Measurements from ENCODE around the gene SSR4. TPM values are rescaled to one million over a fixed set of nuclear protein-coding genes. Genes with fewer than 3 reads are reported as not detected.

Gene SSR4
- polyA plus RNA-seq, 1 experiment, result 598 TPM

DNA sequence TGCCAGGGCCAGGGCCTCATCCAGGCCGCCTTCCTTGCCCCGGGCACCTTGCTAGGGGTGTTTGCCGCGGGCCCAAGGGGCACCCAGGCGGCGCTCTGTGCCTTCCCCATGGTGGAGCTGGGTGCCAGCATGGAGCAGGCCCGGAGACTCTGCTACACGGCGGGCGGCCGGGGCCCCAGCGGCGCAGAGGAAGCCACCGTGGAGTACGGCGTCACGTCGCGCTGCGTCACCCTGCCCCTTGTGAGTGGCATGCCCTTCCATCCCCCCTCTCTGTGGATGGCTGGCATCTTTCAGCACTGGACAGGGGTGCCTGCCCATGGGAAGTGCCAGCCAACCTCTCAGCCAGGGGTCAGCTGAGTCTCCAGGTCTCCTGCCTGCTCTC is 26.8 kb upstream of the SSR4 start:
- ChIA-PET CTCF (interaction anchor here (1.2 to 2.2 kb wide), 3 partner anchors 14 to 185 kb away, joined by 3 to 10 read pairs (median 3); no protein-coding TSS in a partner anchor), POLR2A (no interaction called here)
- DNase-seq (ENCODE audit: low read depth), result no peak
- Histone ChIP-seq H3K27me3 (ENCODE audit: control insufficient read depth, insufficient read depth, low read length) (no peaks in the 10 kb centered on the region), H3K36me3 (ENCODE audit: control insufficient read depth, insufficient read depth, low read length) (no peaks in the 10 kb centered on the region; the same call in 1 of the 2 replicates), H3K4me3 (ENCODE audit: low read depth, low read length) (no peak overlapping the region)
- TF ChIP-seq, protein P1, sequence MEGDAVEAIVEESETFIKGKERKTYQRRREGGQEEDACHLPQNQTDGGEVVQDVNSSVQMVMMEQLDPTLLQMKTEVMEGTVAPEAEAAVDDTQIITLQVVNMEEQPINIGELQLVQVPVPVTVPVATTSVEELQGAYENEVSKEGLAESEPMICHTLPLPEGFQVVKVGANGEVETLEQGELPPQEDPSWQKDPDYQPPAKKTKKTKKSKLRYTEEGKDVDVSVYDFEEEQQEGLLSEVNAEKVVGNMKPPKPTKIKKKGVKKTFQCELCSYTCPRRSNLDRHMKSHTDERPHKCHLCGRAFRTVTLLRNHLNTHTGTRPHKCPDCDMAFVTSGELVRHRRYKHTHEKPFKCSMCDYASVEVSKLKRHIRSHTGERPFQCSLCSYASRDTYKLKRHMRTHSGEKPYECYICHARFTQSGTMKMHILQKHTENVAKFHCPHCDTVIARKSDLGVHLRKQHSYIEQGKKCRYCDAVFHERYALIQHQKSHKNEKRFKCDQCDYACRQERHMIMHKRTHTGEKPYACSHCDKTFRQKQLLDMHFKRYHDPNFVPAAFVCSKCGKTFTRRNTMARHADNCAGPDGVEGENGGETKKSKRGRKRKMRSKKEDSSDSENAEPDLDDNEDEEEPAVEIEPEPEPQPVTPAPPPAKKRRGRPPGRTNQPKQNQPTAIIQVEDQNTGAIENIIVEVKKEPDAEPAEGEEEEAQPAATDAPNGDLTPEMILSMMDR (IDR thresholded peaks at IDR 0.05; ENCODE audit: insufficient read depth, low read depth, low read length), result no peak

DNA sequence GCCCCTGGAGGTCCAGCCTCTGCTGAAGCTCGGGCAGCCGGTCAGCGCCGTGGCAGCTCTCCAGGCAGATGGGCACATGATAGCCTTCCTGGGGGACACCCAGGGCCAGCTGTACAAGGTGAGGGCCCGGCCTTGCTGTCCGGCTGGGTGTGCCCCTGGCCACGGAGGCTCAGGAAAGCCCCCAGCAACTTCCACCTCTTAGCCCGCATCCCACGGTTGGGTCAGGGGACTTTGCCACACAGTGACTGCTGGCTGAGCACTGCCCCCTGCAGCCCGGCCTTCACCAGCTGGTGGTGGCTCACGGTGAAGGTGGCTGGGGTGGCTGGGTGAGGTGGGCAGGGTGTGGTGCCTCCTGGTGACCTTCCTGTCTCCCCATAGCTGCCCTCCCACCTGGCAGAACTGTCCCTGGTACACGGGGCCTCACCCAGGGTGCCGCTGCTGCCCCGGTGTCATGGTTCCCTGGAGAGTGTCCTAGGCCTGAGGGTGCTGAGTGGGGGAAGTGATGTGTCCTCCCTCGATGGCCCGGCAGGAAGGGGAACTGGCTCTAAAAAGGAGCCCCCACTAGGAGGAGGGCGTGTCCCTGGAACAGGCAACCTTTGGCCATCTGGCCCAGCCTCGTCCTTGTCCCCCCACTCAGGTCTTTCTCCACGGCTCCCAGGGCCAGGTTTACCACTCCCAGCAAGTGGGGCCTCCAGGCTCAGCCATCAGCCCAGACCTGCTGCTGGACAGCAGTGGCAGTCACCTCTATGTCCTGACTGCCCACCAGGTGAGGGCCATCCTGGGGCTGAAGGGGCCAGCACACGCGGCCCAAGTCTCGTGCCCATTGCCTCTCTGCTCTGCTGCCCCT is 25.9 kb upstream of the SSR4 start:
- Histone ChIP-seq H3K4me3 (ENCODE audit: low read depth, low read length) (no peak overlapping the region), H3K27me3 (ENCODE audit: control insufficient read depth, insufficient read depth, low read length) (no peaks in the 10 kb centered on the region), H3K36me3 (ENCODE audit: control insufficient read depth, insufficient read depth, low read length) (no peaks in the 10 kb centered on the region; the same call in 1 of the 2 replicates)
- ChIA-PET CTCF (interaction anchor here (1.2 kb wide), 1 partner anchor 13 kb away, joined by 3 read pairs; no protein-coding TSS in a partner anchor), POLR2A (no interaction called here)
- TF ChIP-seq, protein P1 (IDR thresholded peaks at IDR 0.05; ENCODE audit: insufficient read depth, low read depth, low read length), result no peak
- no peak for DNase-seq (ENCODE audit: low read depth)

DNA sequence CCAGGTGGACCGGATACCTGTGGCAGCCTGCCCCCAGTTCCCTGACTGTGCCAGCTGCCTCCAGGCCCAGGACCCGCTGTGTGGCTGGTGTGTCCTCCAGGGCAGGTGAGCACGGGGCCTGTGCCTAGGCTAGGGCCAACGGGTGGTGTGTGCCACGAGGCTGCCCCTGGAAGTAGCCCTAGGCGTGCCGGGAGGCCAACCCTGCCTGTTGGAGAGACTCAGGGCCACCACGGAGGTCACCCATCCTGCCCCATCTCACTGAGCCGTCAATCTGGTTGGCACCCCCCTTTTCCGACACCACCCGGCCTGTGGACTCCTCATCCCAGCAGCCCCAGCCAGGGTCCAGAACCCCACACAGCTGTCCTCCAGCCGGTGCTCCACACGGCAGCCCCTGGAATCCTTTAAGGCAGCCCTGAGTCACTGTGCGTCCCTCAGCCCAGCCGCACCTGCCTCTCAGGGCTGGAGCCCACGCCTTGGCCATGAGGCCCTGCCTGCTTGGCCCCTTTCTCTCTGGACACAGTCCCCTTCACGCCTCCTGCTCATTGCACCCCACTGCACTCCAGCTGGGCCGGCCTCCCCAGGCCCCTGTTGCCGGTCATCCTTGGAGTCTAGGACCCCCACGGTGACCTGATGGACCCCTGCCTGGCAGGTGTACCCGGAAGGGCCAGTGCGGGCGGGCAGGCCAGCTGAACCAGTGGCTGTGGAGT is 25.2 kb upstream of the SSR4 start:
- POLR2A ChIA-PET, result no interaction called here
- TF ChIP-seq, protein P1 (IDR thresholded peaks at IDR 0.05; ENCODE audit: insufficient read depth, low read depth, low read length), result no peak
- no peak for DNase-seq (ENCODE audit: low read depth)
- H3K27me3 ChIP-seq (ENCODE audit: control insufficient read depth, insufficient read depth, low read length), result no peaks in the 10 kb centered on the region
- CTCF ChIA-PET, result no interaction called here
- H3K4me3 ChIP-seq (ENCODE audit: low read depth, low read length), result no peak overlapping the region
- no peaks in the 10 kb centered on the region; the same call in 1 of the 2 replicates for H3K36me3 ChIP-seq (ENCODE audit: control insufficient read depth, insufficient read depth, low read length)

DNA sequence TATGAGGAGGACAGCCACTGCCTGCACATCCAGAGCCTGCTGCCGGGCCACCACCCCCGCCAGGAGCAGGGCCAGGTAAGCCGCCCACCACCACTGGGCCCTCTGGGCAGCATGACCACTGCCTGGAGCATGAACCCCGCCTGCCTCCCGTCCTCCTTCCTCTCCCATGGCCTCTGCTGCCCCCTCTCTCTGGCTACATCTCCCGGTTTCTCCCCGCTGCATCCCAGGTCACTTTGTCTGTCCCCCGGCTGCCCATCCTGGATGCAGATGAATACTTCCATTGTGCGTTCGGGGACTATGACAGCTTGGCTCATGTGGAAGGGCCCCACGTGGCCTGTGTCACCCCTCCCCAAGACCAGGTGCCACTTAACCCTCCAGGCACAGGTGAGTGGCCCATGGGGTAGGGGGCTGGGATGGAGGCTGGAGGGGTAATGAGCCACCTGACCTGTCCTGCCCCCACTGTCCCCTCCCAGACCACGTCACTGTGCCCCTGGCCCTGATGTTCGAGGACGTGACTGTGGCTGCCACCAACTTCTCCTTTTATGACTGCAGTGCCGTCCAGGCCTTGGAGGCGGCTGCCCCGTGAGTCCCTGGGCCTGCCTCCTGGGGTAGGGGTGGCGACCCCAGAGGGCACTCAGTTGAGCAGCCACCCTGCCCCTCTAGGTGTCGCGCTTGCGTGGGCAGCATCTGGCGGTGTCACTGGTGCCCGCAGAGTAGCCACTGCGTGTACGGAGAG is 24.4 kb upstream of the SSR4 start:
- DNase-seq (ENCODE audit: low read depth), result no peak
- Histone ChIP-seq H3K27me3 (ENCODE audit: control insufficient read depth, insufficient read depth, low read length) (no peaks in the 10 kb centered on the region), H3K36me3 (ENCODE audit: control insufficient read depth, insufficient read depth, low read length) (no peaks in the 10 kb centered on the region; the same call in 1 of the 2 replicates), H3K4me3 (ENCODE audit: low read depth, low read length) (no peak overlapping the region)
- TF ChIP-seq, protein P1 (IDR thresholded peaks at IDR 0.05; ENCODE audit: insufficient read depth, low read depth, low read length), result no peak
- ChIA-PET CTCF (no interaction called here), POLR2A (no interaction called here)

Measured in BJ (cell line).